ENCODE results near the gene TOP1. TPM values are rescaled to one million over a fixed set of nuclear protein-coding genes. Genes with fewer than 3 reads are reported as not detected.

The TOP1 gene
- total RNA-seq, 1 experiment from 2014 or later: 125 TPM

GRCh38 chr20:41163821-41164220, 135.2 kb downstream of the TOP1 start:
- TF ChIP-seq EZH2 (IDR thresholded peaks at IDR 0.05; ENCODE audit: borderline replicate concordance, low read depth, low read length, poor library complexity, severe bottlenecking): no peak
- TF ChIP-seq CTCF (conservative IDR thresholded peaks at IDR 0.05; ENCODE audit: low read depth, low read length): no peak
- H3K36me3 ChIP-seq (ENCODE audit: insufficient read depth, low read length, poor library complexity, severe bottlenecking): peaks cover 76% of the 10 kb centered on the region
- no peaks in the 10 kb centered on the region for H3K9me3 ChIP-seq (ENCODE audit: low read depth, low read length, poor library complexity, severe bottlenecking)
- ChIA-PET CTCF (no interaction called here), POLR2A (ENCODE audit: low non-redundant PET) (no interaction called here)
- H3K27me3 ChIP-seq (replicated peaks; ENCODE audit: insufficient read depth, low read depth, low read length, poor library complexity): no peaks in the 10 kb centered on the region
- H3K4me3 ChIP-seq (ENCODE audit: low read depth, low read length, poor library complexity, severe bottlenecking): no peak overlapping the region
- no peak overlapping the region for H3K27ac ChIP-seq (ENCODE audit: low read depth, low read length, poor library complexity, severe bottlenecking)
- no TSS peak for BruUV-seq (replicated peaks)
- intact Hi-C loops (cut with micrococcal nuclease; ENCODE audit: unreplicated experiment): no loop called here
- no peaks in the 10 kb centered on the region for H3K4me1 ChIP-seq (ENCODE audit: insufficient read depth, low read length, poor library complexity, severe bottlenecking)
- DNase-seq (ENCODE audit: low spot score): no peak

- Histone ChIP-seq H3K27ac (ENCODE audit: low read depth, low read length, poor library complexity, severe bottlenecking) (no peak overlapping the region), H3K27me3 (replicated peaks; ENCODE audit: insufficient read depth, low read depth, low read length, poor library complexity) (no peaks in the 10 kb centered on the region), H3K4me1 (ENCODE audit: insufficient read depth, low read length, poor library complexity, severe bottlenecking) (no peaks in the 10 kb centered on the region), H3K9me3 (ENCODE audit: low read depth, low read length, poor library complexity, severe bottlenecking) (no peaks in the 10 kb centered on the region), H3K4me3 (ENCODE audit: low read depth, low read length, poor library complexity, severe bottlenecking) (no peak overlapping the region), H3K36me3 (ENCODE audit: insufficient read depth, low read length, poor library complexity, severe bottlenecking) (peaks cover 82% of the 10 kb centered on the region)
- TF ChIP-seq CTCF (conservative IDR thresholded peaks at IDR 0.05; ENCODE audit: low read depth, low read length) (no peak), EZH2 (IDR thresholded peaks at IDR 0.05; ENCODE audit: borderline replicate concordance, low read depth, low read length, poor library complexity, severe bottlenecking) (no peak)
- CTCF ChIA-PET: no interaction called here
- BruUV-seq (replicated peaks): no TSS peak
- POLR2A ChIA-PET (ENCODE audit: low non-redundant PET): no interaction called here
- intact Hi-C loops (cut with micrococcal nuclease; ENCODE audit: unreplicated experiment): no loop called here
- DNase-seq (ENCODE audit: low spot score): no peak
Observed at GRCh38 chr20:41165001-41165882, 136.6 kb downstream of the TOP1 start.

GRCh38 chr20:41166201-41167117, 137.8 kb downstream of the TOP1 start:
- TSS peak; percentile 40 for BruUV-seq (replicated peaks)
- H3K36me3 ChIP-seq (ENCODE audit: insufficient read depth, low read length, poor library complexity, severe bottlenecking): peaks cover 82% of the 10 kb centered on the region
- ChIA-PET POLR2A (ENCODE audit: low non-redundant PET) (no interaction called here), CTCF (no interaction called here)
- no peak overlapping the region for H3K27ac ChIP-seq (ENCODE audit: low read depth, low read length, poor library complexity, severe bottlenecking)
- no peak overlapping the region for H3K4me3 ChIP-seq (ENCODE audit: low read depth, low read length, poor library complexity, severe bottlenecking)
- H3K9me3 ChIP-seq (ENCODE audit: low read depth, low read length, poor library complexity, severe bottlenecking): no peaks in the 10 kb centered on the region
- no peak for DNase-seq (ENCODE audit: low spot score)
- no peaks in the 10 kb centered on the region for H3K4me1 ChIP-seq (ENCODE audit: insufficient read depth, low read length, poor library complexity, severe bottlenecking)
- H3K27me3 ChIP-seq (replicated peaks; ENCODE audit: insufficient read depth, low read depth, low read length, poor library complexity): no peaks in the 10 kb centered on the region
- TF ChIP-seq CTCF (conservative IDR thresholded peaks at IDR 0.05; ENCODE audit: low read depth, low read length): no peak
- no peak for TF ChIP-seq EZH2 (IDR thresholded peaks at IDR 0.05; ENCODE audit: borderline replicate concordance, low read depth, low read length, poor library complexity, severe bottlenecking)
- intact Hi-C loops (cut with micrococcal nuclease; ENCODE audit: unreplicated experiment): no loop called here
